GM18951 (cell line): ENCODE measurements around the gene SNX24.

ENCODE experiments used
- POLR2A ChIP-seq: IDR thresholded peaks from 4 replicates; pipeline ENCODE4 v1.6.1; 2011; ENCODE audit warnings: mild to moderate bottlenecking; ENCODE audit not compliant: insufficient read length, insufficient read depth; ENCODE audit errors: extremely low read depth
- in situ Hi-C: fragments of 300-500 bp; cut with MboI; formaldehyde crosslinking; loops from one replicate; pipeline ENCODE4 v1.12.0; 2022; ENCODE audit warnings: low sequenced_read_pairs, mixed read lengths, inconsistent platforms; ENCODE audit not compliant: unreplicated experiment

SNX24 gene

DNA sequence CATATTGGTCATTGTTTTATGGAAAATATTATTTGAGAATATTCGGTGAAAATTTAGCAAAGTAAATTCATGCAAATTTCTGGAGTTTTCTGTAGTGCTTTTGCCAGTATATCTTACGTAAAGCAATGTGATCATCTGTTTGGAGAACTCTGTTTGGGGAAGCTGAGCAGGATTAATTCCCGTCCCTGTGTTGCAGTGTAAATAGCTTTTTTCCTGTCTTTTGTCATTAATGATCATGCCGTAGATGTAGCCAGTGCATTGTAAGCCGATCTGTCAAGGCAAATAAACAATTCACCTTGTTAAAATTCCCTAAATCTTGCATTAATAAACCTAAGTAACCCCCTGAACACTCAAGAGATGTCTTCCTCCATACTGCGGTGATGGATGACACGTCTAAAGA lies 151.9 kb downstream of the SNX24 start:
- no peak for TF ChIP-seq POLR2A
- in situ Hi-C loops = loop anchor here (10.0 kb wide), 1 partner anchor 92 kb away; no protein-coding TSS in a partner anchor

DNA sequence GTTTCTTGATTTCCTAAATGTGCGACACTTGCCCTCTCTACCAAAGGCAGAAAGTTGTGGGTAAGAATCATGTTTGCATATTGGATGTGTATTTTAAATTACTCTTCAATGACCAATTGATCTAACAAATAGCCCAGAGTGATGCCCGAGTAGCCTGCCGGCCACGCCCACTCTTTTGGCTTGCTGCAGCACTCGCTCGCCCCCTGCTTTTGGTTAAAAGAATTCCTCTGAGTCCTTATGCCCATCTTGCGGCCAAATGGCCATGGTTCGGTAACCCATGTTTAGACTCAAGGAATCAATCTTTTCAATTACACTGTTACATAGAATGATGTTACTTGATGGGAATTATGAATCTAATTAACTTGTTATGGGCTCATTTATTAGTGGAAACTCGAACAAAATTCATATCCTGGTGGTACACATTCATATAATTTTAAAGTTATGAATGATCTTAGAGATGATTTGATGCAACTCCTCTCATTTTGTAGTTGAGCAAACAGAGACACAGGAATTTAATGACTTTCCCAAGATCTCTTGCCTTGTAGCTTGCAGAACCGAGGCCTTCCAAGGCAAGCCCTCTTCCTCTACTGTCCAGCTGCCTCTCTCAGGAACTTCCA lies 154.6 kb downstream of the SNX24 start:
- in situ Hi-C loops = loop anchor here (10.0 to 25.0 kb wide), 2 partner anchors 95 to 488 kb away; no protein-coding TSS in a partner anchor
- TF ChIP-seq POLR2A = no peak

DNA sequence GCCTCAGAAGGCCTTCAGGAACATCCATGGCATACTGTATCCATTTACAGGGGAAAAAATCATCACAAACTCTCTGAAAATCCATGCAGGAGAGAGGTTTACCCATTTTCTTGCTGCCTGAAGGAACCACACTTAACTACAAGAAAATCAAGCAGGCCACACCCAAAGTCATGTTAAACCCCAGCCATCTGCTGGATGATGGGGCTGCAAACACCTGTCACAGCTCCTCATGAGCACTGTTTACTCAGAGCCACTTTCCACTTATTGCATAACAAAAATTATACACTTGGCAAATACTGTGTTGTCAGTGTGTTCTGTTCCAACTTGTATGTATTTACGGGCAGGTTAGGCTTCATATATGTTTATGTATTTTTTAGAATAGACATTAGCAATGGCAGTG lies 155.3 kb downstream of the SNX24 start:
- TF ChIP-seq POLR2A = no peak
- in situ Hi-C loops = loop anchor here (25.0 kb wide), 1 partner anchor 488 kb away; no protein-coding TSS in a partner anchor

DNA sequence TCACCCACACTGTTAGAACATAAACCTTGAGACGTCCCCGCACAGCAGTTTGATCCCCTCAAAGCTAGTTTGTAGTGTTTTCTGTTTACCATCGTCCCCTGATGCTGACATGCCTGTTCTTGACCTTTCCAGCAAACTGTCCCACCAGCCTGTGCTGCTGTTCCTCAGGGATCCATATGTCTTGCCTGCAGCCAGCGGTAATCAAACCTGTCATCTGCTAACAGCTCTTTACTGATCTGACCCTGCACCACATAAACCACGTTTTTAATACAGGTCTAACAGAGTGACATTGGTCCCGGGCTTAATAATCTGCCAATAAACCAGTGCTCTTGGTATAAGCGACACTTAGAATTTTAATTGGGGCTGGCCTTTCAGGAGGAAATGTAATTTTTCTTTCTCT lies 156.4 kb downstream of the SNX24 start:
- TF ChIP-seq POLR2A = no peak
- in situ Hi-C loops = loop anchor here (25.0 kb wide), 1 partner anchor 490 kb away; no protein-coding TSS in a partner anchor

DNA sequence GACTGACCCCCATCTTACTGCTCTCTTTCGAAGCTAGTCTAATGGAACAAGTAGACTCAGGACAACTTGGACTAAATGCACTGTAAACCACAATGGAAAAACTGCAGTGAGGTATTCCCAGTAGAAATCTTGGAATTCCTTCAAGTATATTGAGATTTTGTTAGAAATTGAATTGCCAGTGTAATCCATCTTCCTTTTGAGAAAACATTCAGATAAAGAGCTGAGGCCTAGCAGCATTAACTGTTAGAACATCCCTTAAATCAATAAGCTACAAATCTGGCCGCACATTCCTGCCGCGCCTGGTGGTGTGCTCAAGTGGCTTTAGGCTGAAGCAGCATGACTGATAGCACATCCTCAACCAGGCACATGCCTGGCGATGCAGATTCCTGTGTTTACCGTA lies 161.8 kb downstream of the SNX24 start:
- in situ Hi-C loops = loop anchor here (25.0 kb wide), 1 partner anchor 495 kb away; no protein-coding TSS in a partner anchor
- no peak for TF ChIP-seq POLR2A

DNA sequence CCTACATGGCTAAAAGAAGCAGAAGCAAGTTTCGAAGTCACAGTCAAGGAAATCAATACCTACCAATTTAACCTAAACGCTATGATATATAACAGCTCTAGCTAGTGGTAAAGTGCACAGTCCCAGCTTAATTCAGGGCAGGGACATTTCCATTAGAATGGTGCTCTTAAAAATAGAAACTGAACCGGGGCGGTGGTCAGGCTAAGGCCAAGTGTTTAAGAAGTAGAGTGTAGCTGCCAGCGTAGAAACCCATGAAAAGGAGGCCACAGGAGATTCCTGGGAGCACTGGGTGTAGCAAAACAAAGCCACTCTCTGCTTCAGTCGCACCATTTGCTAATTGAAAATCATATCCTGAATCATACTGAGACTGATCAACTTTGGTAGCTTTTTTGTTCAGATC lies 162.3 kb downstream of the SNX24 start:
- in situ Hi-C loops = loop anchor here (25.0 kb wide), 1 partner anchor 495 kb away; no protein-coding TSS in a partner anchor
- no peak for TF ChIP-seq POLR2A

DNA sequence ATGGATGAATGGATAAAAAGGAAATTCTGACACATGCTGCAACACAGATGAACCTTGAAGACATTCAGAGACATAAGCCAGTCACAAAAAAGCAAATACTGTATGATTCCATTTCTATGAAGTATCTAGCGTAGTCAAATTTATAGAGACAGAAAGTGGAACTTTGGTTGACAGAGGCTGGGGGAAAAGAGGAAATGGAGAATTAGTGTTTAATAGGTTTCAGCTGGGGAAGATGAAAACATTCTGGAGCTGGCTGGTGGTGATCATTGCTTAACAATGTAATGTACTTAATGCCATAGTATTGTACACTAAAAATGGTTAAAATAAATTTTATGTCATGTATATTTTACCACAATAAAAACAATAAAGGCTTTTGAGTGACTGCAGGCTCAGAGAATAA lies 166.9 kb downstream of the SNX24 start:
- TF ChIP-seq POLR2A = no peak
- in situ Hi-C loops = loop anchor here (25.0 kb wide), 1 partner anchor 500 kb away; no protein-coding TSS in a partner anchor

DNA sequence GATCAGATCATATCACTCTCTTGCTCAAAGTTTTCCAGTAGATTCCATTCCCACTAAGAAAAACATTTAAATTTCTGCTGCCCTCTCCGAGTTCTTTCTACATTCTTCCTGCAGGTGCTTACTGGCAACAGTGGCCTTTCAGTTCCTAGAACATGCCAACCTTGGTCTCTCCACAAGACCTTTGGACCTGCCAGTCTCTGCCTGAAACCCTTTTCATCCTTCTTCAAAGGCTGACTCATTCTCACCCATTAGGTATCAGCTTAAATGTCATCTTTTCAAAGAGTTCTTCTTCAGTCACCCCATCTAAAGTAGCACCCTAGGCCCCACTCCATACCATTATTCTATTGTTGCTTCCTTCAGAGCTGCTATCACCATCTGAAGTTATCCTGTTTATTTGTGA lies 169.3 kb downstream of the SNX24 start:
- in situ Hi-C loops = loop anchor here (25.0 kb wide), 1 partner anchor 502 kb away; no protein-coding TSS in a partner anchor
- TF ChIP-seq POLR2A = no peak

DNA sequence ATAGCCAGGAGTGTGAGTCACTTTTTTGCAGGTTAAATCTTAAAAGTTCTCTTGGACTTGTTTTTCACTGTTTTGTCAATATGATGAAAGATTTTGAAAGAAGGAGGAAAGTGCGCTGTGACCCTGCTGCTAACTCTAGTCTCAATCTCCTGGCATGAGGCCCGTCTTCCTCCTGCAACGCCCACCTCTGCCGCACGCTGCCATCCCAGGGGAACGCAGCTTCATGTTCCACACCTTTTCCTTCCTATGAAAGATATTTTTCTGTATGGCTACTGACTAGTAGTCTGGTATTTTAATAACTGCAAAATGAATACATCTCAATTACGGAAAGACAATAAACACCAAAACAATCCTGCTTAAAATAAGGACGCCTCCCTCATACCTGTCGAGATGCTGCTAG lies 182.8 kb downstream of the SNX24 start:
- no peak for TF ChIP-seq POLR2A
- in situ Hi-C loops = no loop called here

DNA sequence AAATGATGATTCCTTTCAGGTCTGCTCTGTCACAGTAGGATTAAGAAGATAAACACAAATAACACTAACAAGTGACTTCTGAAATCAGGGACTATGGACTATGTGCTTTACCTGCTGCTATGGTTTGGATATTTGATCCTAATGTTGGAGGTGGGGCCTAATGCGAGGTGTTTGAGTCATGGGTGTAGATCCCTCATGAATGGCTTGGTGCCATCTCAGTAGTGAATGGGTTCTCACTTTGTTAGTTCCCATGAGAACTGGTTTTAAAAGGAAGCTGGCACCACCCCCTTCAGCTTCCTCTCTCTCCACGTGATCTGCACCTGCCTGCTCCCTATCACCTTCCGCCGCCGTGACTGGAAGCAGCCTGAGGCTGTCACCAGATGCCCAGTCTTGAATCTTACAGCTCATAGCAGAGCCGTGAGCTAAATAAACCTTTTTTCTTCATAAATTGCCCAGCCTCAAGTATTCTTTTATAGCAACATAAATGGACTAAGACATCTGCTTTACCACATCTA lies 187.8 kb downstream of the SNX24 start:
- in situ Hi-C loops = no loop called here
- no peak for TF ChIP-seq POLR2A

DNA sequence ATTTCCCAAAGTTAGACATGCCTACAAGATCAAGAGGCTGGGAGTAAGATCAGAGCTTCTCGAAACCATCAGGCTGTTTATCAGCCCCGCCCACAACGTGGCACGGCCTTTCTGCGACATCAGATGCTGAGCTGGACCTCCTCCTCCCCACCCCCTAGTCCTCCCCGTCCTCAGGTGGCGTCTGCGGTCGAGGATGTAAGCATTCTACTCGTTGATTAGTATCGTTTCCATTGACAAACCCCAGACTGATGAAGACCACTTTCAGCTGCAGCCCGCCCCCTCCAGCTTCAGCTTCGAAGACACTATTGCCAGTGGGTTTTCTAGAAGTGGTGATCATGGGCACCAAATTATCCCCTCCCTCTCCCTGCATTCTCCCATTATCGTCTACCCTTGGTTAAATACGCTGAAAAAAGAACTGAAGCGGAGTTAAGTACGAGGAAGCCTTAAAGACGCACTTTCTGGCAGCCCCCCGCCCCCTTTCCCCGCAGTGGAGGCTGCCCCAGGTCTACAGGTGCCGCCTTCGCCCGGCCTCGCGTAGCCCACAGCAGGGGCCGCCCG lies 190.0 kb downstream of the SNX24 start:
- in situ Hi-C loops = no loop called here
- TF ChIP-seq POLR2A = no peak

DNA sequence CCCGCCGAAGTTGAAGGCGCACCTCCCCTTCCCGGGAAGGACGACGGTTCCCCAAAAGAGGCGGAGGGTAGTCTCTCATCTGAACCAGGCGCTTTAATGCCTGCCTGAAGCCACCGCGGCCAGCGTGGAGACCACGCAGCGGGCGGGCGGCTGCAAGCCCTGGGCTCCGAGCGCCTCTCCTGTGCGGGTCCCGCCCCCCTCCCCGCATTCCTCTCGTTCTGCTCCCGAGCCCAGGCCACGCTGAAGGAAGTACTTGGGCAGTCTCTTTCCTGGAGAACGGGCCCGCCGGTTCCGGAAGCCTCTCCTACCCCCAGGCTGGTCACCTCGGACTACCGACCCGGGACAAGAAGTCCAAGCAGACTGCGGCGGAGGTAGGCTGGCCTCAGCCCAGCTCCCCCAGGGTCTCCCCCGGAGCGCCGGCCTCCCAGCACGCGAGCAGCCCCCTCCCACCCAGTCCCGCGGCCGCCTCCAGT lies 190.5 kb downstream of the SNX24 start:
- TF ChIP-seq POLR2A = no peak
- in situ Hi-C loops = no loop called here

DNA sequence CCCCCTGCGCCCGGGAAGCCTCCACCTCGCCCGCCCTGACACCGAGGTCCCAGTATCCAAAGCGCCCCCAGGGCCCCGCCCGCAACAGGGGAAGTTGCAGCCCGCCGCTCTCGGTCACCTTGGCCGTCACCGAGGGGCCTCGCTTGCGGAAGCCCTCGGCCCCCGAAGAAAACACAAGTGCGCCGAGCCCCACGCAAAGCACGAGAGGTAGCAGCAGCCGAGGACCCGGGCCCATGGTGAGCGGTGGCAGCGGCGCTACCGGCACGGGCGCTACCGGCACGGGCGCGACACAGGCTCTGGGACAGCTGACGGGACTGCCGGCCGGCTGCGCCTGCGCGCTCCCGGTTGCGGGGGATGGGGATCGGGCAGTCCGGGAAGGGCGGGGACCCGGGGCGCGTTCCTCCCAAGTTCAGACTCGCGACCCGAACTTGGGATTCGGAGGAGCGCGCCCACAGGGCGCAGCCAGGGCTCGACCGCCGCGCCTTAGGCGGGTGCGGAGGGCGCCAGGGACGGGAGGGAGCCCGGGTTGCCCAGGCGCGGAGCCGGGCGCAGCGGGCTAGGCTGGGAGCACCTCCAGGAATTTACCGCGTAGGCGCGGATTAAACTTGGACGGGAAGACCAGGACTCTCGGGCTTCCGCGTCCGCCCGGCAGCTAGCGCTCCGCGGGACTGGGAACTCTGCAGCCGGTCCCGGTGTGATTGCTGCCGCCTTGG lies 191.1 kb downstream of the SNX24 start, which contains the start of gene PPIC:
Gene PPIC (minus strand): TSS at position 335 of the 713 bp plus-strand sequence. CDS start 100 bp downstream, at position 235.
- in situ Hi-C loops = no loop called here
- peak; percentile 31 for TF ChIP-seq POLR2A
